Astrocyte (in vitro differentiated cells and primary cell): ENCODE data around the gene ICAM1. TPM values are rescaled to one million over a fixed set of nuclear protein-coding genes. Genes with fewer than 3 reads are reported as not detected.

Experiments used
- DNase-seq: peaks from one replicate; pipeline ENCODE4 v3.0.0-alpha.2; 2010; ENCODE audit warnings: low read depth
- FAIRE-seq: peaks from 2 replicates; lab custom pipeline; 2011; peaks lifted over from hg19 to GRCh38; lab: Jason Lieb, UNC
- H2AFZ ChIP-seq: 2 replicates; pipeline ENCODE4 v1.6.0; 2012; ENCODE audit warnings: low read depth, low read length, inconsistent platforms
- H3K27ac ChIP-seq: 2 replicates; pipeline ENCODE4 v1.5.1; 2011; ENCODE audit warnings: low read depth, low read length, inconsistent platforms
- H3K27me3 ChIP-seq: 2 replicates; pipeline ENCODE4 v1.6.0; 2011; ENCODE audit warnings: low read length, inconsistent platforms; ENCODE audit not compliant: insufficient read depth
- H3K36me3 ChIP-seq: 2 replicates; pipeline ENCODE4 v1.5.1; 2011; ENCODE audit warnings: low read length, inconsistent platforms; ENCODE audit not compliant: insufficient read depth
- H3K4me1 ChIP-seq: 2 replicates; pipeline ENCODE4 v1.5.1; 2011; ENCODE audit warnings: low read length, inconsistent platforms; ENCODE audit not compliant: insufficient read depth
- H3K4me2 ChIP-seq: 2 replicates; pipeline ENCODE4 v1.6.0; 2012; ENCODE audit warnings: low read length, inconsistent platforms
- H3K4me3 ChIP-seq: 2 replicates; pipeline ENCODE4 v1.5.1; 2011; ENCODE audit warnings: low read depth, mild to moderate bottlenecking, low read length, inconsistent platforms; ENCODE audit not compliant: insufficient read depth
- H3K79me2 ChIP-seq: 2 replicates; pipeline ENCODE4 v1.6.0; 2012; ENCODE audit warnings: mild to moderate bottlenecking, low read length, inconsistent platforms; ENCODE audit not compliant: insufficient read depth
- H3K9ac ChIP-seq: 2 replicates; pipeline ENCODE4 v1.6.0; 2012; ENCODE audit warnings: mild to moderate bottlenecking, low read length, inconsistent platforms
- H3K9me3 ChIP-seq: 2 replicates; pipeline ENCODE4 v1.5.1; 2012; ENCODE audit warnings: low read depth, mild to moderate bottlenecking, low read length, inconsistent platforms; ENCODE audit not compliant: insufficient read depth
- H4K20me1 ChIP-seq: 2 replicates; pipeline ENCODE4 v1.6.0; 2012; ENCODE audit warnings: low read length, inconsistent platforms; ENCODE audit not compliant: insufficient read depth
- H3K27ac Mint-ChIP-seq: one replicate; pipeline ENCODE4 v1.8.0; 2021; ENCODE audit warnings: mild to moderate bottlenecking, mixed read lengths; ENCODE audit not compliant: unreplicated experiment
- H3K27me3 Mint-ChIP-seq: one replicate; pipeline ENCODE4 v1.8.0; 2021; ENCODE audit warnings: low read depth, mixed read lengths; ENCODE audit not compliant: unreplicated experiment
- H3K36me3 Mint-ChIP-seq: one replicate; pipeline ENCODE4 v1.8.0; 2021; ENCODE audit warnings: low read depth, mixed read lengths; ENCODE audit not compliant: unreplicated experiment
- H3K4me1 Mint-ChIP-seq: one replicate; pipeline ENCODE4 v1.8.0; 2021; ENCODE audit warnings: low read depth, mixed read lengths; ENCODE audit not compliant: unreplicated experiment
- H3K4me3 Mint-ChIP-seq: one replicate; pipeline ENCODE4 v1.8.0; 2021; ENCODE audit warnings: mild to moderate bottlenecking, moderate library complexity, mixed read lengths; ENCODE audit not compliant: unreplicated experiment
- H3K9me3 Mint-ChIP-seq: one replicate; pipeline ENCODE4 v1.8.0; 2021; ENCODE audit warnings: mild to moderate bottlenecking, mixed read lengths; ENCODE audit not compliant: unreplicated experiment
- CTCF ChIP-seq: IDR thresholded peaks from 2 replicates; pipeline ENCODE4 v1.5.1; 2011; ENCODE audit warnings: low read depth, mild to moderate bottlenecking, inconsistent platforms, low read length, moderate library complexity; ENCODE audit not compliant: insufficient read depth
- EZH2 ChIP-seq: IDR thresholded peaks from 2 replicates; pipeline ENCODE4 v1.6.1; 2012; ENCODE audit warnings: mild to moderate bottlenecking, low read length, inconsistent platforms; ENCODE audit not compliant: insufficient read depth
- total RNA-seq: library from RNA; stranded (reverse); gene quantifications from 2 replicates; pipeline ENCODE4 v1.2.1, GENCODE V29; 2021

Gene ICAM1
- total RNA-seq, 1 donor from 2014 or later: 11.0 TPM

GRCh38 chr19:10223488-10224213 lies 47.3 kb upstream of the ICAM1 start:
- H3K4me3 Mint-ChIP-seq: no peak overlapping the region
- H3K9ac ChIP-seq: no peak overlapping the region

GRCh38 chr19:10224337-10224736 lies 46.6 kb upstream of the ICAM1 start:
- H3K9me3 Mint-ChIP-seq: no peaks in the 10 kb centered on the region
- peaks cover 2% of the 10 kb centered on the region for H3K4me1 Mint-ChIP-seq
- Histone ChIP-seq H3K4me3 (no peak overlapping the region), H3K4me1 (peaks cover 8% of the 10 kb centered on the region), H4K20me1 (peaks cover 19% of the 10 kb centered on the region), H2AFZ (no peak overlapping the region), H3K9ac (no peak overlapping the region), H3K27ac (no peak overlapping the region), H3K27me3 (no peaks in the 10 kb centered on the region), H3K4me2 (no peak overlapping the region), H3K79me2 (peaks cover 10% of the 10 kb centered on the region), H3K36me3 (no peaks in the 10 kb centered on the region), H3K9me3 (no peaks in the 10 kb centered on the region)
- FAIRE-seq (no peak), DNase-seq (no peak)
- TF ChIP-seq CTCF (no peak), EZH2 (no peak)
- peaks cover 14% of the 10 kb centered on the region for H3K36me3 Mint-ChIP-seq
- no peak overlapping the region for H3K4me3 Mint-ChIP-seq
- H3K27ac Mint-ChIP-seq: no peak overlapping the region
- no peaks in the 10 kb centered on the region for H3K27me3 Mint-ChIP-seq

More at GRCh38 chr19:10223488-10224213, 47.3 kb upstream of the ICAM1 start:
- Histone ChIP-seq H3K9me3 (no peaks in the 10 kb centered on the region), H3K4me3 (no peak overlapping the region), H3K79me2 (peaks cover 10% of the 10 kb centered on the region), H3K27ac (no peak overlapping the region), H3K36me3 (no peaks in the 10 kb centered on the region), H3K27me3 (no peaks in the 10 kb centered on the region), H2AFZ (no peak overlapping the region), H3K4me1 (peaks cover 8% of the 10 kb centered on the region), H4K20me1 (peaks cover 15% of the 10 kb centered on the region), H3K4me2 (no peak overlapping the region)
- Mint-ChIP-seq H3K4me1 (peaks cover 2% of the 10 kb centered on the region), H3K27me3 (no peaks in the 10 kb centered on the region), H3K27ac (no peak overlapping the region), H3K9me3 (no peaks in the 10 kb centered on the region), H3K36me3 (peaks cover 14% of the 10 kb centered on the region)
- FAIRE-seq: no peak
- TF ChIP-seq CTCF: no peak
- TF ChIP-seq EZH2: no peak
- DNase-seq: no peak

DNA sequence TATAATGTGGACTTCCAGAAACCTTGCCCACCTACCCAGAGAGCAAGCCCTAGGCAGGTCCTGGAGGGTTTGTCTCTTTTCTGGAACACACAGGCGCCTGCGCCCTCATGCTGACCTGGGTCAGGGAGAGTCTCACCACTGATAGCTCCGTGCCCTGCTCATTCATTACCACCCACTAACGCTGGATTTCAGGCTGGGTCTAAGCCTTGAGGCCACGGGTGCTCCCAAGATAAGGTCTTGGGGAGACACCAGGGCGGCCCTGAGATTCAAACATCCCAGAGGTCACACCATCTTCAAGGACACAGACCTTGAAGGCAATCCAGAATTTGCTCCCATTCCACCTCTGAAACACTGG lies 44.9 kb upstream of the ICAM1 start:
- TF ChIP-seq EZH2 (no peak), CTCF (no peak)
- no peak overlapping the region for H3K4me3 Mint-ChIP-seq
- H3K4me1 ChIP-seq: peaks cover 8% of the 10 kb centered on the region
- no peak overlapping the region for H3K27ac Mint-ChIP-seq
- H3K36me3 ChIP-seq: no peaks in the 10 kb centered on the region
- H3K4me2 ChIP-seq: peak overlapping the region; percentile 48
- peak overlapping the region; percentile 20 for H3K27ac ChIP-seq
- no peak overlapping the region for H2AFZ ChIP-seq
- DNase-seq (no peak), FAIRE-seq (no peak)
- no peak overlapping the region for H3K4me3 ChIP-seq
- peaks cover 23% of the 10 kb centered on the region for H3K79me2 ChIP-seq
- no peaks in the 10 kb centered on the region for H3K9me3 ChIP-seq
- peaks cover 14% of the 10 kb centered on the region for H3K36me3 Mint-ChIP-seq
- peaks cover 25% of the 10 kb centered on the region for H4K20me1 ChIP-seq
- no peaks in the 10 kb centered on the region for H3K27me3 ChIP-seq
- peak overlapping the region; percentile 20 for H3K9ac ChIP-seq
- no peaks in the 10 kb centered on the region for H3K27me3 Mint-ChIP-seq
- peaks cover 2% of the 10 kb centered on the region for H3K4me1 Mint-ChIP-seq
- no peaks in the 10 kb centered on the region for H3K9me3 Mint-ChIP-seq
